Measurements from ENCODE around the gene TMEM269.

Gene TMEM269

GRCh38 chr1:42736571-42737200 lies 48.1 kb upstream of the TMEM269 start:
- no peak overlapping the region for H3K27ac ChIP-seq (ENCODE audit: poor library complexity, severe bottlenecking)
- H3K9me3 ChIP-seq (ENCODE audit: severe bottlenecking) = no peaks in the 10 kb centered on the region

GRCh38 chr1:42737257-42737656 lies 47.5 kb upstream of the TMEM269 start:
- Histone ChIP-seq H3K27me3 (ENCODE audit: insufficient read depth, poor library complexity, severe bottlenecking) (no peaks in the 10 kb centered on the region), H3K4me3 (ENCODE audit: severe bottlenecking) (no peak overlapping the region), H3K27ac (ENCODE audit: poor library complexity, severe bottlenecking) (no peak overlapping the region), H3K36me3 (ENCODE audit: low read depth) (no peaks in the 10 kb centered on the region), H3K9me3 (ENCODE audit: severe bottlenecking) (no peaks in the 10 kb centered on the region), H3K4me1 (ENCODE audit: insufficient read depth, poor library complexity, severe bottlenecking) (no peaks in the 10 kb centered on the region)
- DNase-seq (ENCODE audit: low spot score) (no peak), ATAC-seq (ENCODE audit: low read depth) (no peak)
- TF ChIP-seq CTCF (IDR thresholded peaks at IDR 0.05; ENCODE audit: poor library complexity, severe bottlenecking) = no peak

More at GRCh38 chr1:42736571-42737200, 48.1 kb upstream of the TMEM269 start:
- H3K27me3 ChIP-seq (ENCODE audit: insufficient read depth, poor library complexity, severe bottlenecking) = no peaks in the 10 kb centered on the region
- ATAC-seq (ENCODE audit: low read depth) = no peak
- H3K4me3 ChIP-seq (ENCODE audit: severe bottlenecking) = no peak overlapping the region
- H3K36me3 ChIP-seq (ENCODE audit: low read depth) = no peaks in the 10 kb centered on the region
- H3K4me1 ChIP-seq (ENCODE audit: insufficient read depth, poor library complexity, severe bottlenecking) = no peaks in the 10 kb centered on the region
- no peak for DNase-seq (ENCODE audit: low spot score)
- no peak for TF ChIP-seq CTCF (IDR thresholded peaks at IDR 0.05; ENCODE audit: poor library complexity, severe bottlenecking)

GRCh38 chr1:42737986-42738677 lies 46.7 kb upstream of the TMEM269 start:
- Histone ChIP-seq H3K4me3 (ENCODE audit: severe bottlenecking) (no peak overlapping the region), H3K9me3 (ENCODE audit: severe bottlenecking) (no peaks in the 10 kb centered on the region), H3K4me1 (ENCODE audit: insufficient read depth, poor library complexity, severe bottlenecking) (peaks cover 7% of the 10 kb centered on the region), H3K27me3 (ENCODE audit: insufficient read depth, poor library complexity, severe bottlenecking) (no peaks in the 10 kb centered on the region), H3K27ac (ENCODE audit: poor library complexity, severe bottlenecking) (no peak overlapping the region), H3K36me3 (ENCODE audit: low read depth) (no peaks in the 10 kb centered on the region)
- no peak for TF ChIP-seq CTCF (IDR thresholded peaks at IDR 0.05; ENCODE audit: poor library complexity, severe bottlenecking)
- DNase-seq (ENCODE audit: low spot score) = no peak
- ATAC-seq (ENCODE audit: low read depth) = no peak

- Histone ChIP-seq H3K27me3 (ENCODE audit: insufficient read depth, poor library complexity, severe bottlenecking) (no peaks in the 10 kb centered on the region), H3K4me1 (ENCODE audit: insufficient read depth, poor library complexity, severe bottlenecking) (peaks cover 12% of the 10 kb centered on the region), H3K9me3 (ENCODE audit: severe bottlenecking) (no peaks in the 10 kb centered on the region), H3K4me3 (ENCODE audit: severe bottlenecking) (no peak overlapping the region), H3K36me3 (ENCODE audit: low read depth) (no peaks in the 10 kb centered on the region), H3K27ac (ENCODE audit: poor library complexity, severe bottlenecking) (no peak overlapping the region)
- DNase-seq (ENCODE audit: low spot score) = no peak
- TF ChIP-seq CTCF (IDR thresholded peaks at IDR 0.05; ENCODE audit: poor library complexity, severe bottlenecking) = no peak
- no peak for ATAC-seq (ENCODE audit: low read depth)
These were observed 46.0 kb upstream of the TMEM269 start for GRCh38 chr1:42738678-42739226.

All from RWPE2 (cell line).